NB4 (cell line): Measurements from ENCODE around the gene CDH4.
A peak's percentile ranks its signal among the peaks of the same experiment; 100 is the strongest.

ENCODE experiments used
- DNase-seq: peaks from one replicate; pipeline ENCODE4 v3.0.0; 2010; ENCODE audit warnings: low read depth
- H3K4me3 ChIP-seq: one replicate; pipeline ENCODE4 v1.5.1; 2011; ENCODE audit warnings: mild to moderate bottlenecking, low read depth, low read length, moderate library complexity
- MYC ChIP-seq: IDR thresholded peaks from 2 replicates; pipeline ENCODE4 v1.6.1; 2011; ENCODE audit warnings: low read depth, low read length
- POLR2A ChIP-seq: IDR thresholded peaks from 2 replicates; pipeline ENCODE4 v1.6.1; 2011; ENCODE audit warnings: mild to moderate bottlenecking; ENCODE audit not compliant: insufficient read length; ENCODE audit errors: extremely low read depth
- TF ChIP-seq, protein P1 (sequence below): IDR thresholded peaks from one replicate; pipeline ENCODE4 v1.5.1; 2012; ENCODE audit warnings: low read depth, low read length
- TF ChIP-seq, protein P2 (sequence below): IDR thresholded peaks from 2 replicates; pipeline ENCODE4 v1.6.1; 2011; ENCODE audit warnings: low read depth, low read length

Gene CDH4

DNA sequence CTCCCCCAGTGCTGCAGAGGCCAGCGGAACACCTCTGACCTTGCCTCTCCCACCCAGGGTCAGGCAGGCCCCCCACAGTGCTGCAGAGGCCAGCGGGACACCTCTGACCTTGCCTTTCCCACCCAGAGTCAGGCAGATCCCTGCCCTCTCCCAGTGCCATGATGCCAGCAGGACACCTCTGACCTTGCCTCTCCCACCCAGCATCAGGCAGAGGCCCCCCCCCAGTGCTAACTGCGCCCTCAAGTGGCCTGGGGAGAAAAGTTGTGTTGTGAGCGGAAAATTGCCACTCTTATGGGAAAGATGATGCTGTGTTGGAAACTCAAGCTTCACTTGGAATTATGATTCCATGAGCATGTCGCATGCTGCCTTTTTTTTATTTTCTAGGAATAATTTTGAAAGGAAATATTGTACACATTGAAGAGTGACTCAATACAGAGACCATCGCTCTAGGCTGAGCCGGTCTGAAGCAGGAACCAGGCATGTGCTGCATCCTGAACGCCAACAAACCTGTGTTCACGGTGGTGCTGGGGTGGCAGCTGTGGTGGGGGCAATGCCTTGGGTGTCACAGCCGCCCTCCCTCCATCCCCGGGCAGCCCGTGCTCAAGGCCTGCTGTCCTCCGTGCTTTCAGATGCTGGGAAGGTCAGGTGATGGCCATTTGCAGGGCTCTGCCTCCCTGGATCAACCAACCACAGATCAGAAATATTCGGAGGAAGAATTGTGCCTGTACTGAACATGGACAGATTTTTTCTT is 98.6 kb downstream of the CDH4 start:
- no peak for DNase-seq
- H3K4me3 ChIP-seq = no peak overlapping the region
- TF ChIP-seq POLR2A = no peak
- TF ChIP-seq, protein P1, sequence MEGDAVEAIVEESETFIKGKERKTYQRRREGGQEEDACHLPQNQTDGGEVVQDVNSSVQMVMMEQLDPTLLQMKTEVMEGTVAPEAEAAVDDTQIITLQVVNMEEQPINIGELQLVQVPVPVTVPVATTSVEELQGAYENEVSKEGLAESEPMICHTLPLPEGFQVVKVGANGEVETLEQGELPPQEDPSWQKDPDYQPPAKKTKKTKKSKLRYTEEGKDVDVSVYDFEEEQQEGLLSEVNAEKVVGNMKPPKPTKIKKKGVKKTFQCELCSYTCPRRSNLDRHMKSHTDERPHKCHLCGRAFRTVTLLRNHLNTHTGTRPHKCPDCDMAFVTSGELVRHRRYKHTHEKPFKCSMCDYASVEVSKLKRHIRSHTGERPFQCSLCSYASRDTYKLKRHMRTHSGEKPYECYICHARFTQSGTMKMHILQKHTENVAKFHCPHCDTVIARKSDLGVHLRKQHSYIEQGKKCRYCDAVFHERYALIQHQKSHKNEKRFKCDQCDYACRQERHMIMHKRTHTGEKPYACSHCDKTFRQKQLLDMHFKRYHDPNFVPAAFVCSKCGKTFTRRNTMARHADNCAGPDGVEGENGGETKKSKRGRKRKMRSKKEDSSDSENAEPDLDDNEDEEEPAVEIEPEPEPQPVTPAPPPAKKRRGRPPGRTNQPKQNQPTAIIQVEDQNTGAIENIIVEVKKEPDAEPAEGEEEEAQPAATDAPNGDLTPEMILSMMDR = no peak
- TF ChIP-seq, protein P2, sequence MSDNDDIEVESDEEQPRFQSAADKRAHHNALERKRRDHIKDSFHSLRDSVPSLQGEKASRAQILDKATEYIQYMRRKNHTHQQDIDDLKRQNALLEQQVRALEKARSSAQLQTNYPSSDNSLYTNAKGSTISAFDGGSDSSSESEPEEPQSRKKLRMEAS = no peak
- no peak for TF ChIP-seq MYC

DNA sequence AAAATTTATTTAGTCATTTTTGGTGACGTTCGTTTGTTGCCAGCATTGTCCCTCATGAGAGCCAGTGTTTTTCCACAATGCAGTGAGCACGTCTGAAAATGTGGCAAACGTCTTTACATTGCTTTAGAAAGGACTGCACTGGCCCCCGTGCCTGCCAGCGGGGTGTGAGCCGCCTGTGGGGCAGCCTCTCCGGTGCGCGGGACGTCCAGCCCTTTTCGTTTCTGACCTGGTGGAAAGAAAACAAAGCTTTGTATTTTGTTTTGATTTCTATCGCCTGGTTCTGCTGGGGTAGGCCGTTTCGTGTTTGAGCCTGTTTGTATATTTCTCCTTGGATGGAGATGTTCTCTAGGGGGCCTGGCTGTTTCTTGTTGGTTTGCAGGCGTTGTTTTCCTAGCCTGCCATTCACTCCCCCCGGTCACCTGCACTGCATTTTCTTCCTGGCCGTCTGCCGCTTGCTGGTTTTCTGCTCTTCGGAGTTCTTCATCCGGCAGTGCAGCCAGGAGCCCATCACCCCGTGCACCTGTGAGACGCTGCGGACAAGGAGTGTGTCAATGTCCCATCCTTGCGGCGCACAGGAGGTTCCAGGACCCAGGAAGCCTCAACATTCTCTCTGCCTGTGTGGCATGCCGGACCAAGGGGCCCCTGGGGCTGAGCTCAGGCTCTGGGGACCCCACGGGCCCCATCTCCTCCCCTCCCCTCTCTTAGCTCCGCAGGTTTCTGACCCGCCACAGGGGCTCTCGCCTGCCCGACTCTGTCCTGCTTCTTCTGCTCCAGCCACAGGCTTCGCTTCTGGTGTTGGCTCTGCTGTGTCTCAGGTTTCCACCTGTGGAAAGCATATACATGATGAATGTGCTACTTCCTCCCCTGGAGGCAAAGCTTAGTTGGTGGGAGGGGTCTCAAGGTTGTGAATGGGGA is 100.5 kb downstream of the CDH4 start:
- H3K4me3 ChIP-seq = no peak overlapping the region
- DNase-seq = no peak
- TF ChIP-seq MYC (no peak), POLR2A (no peak)
- TF ChIP-seq, protein P1 = no peak
- TF ChIP-seq, protein P2 = no peak

DNA sequence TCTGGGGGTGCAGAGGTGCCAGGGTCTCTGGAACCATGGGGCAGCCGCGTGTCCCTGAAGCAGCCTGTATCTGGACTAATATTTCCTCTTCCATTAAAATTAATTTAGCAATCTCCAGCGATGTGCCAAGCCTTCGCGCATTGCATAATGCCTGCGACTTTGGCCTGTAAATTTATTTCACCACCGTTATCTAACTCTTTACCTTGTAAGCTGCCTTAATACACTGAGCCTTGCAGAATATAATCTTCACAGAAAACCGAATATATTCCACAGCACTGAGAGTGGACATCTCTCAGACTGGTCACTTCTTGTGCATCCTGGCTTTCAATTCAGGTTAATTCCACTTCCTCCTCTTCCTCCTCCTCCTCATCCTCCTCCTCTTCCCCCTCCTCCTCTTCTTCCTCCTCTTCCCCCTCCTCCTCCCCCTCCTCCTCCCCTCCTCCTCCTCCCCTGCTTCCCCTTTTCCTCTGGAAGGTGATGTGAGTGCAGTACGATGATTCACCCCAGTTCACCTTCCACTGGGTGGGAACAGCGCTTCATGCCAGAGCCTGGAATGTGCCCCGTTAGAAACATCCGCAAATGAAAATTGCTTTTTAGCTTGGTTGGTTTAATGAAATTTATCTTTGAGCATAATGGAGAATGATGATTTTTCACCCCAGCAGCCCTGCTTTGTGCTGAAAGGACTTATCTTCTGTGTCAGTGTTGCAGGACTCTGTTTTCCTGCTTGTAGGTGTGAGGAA is 101.4 kb downstream of the CDH4 start:
- no peak overlapping the region for H3K4me3 ChIP-seq
- TF ChIP-seq, protein P1 = no peak
- TF ChIP-seq MYC = no peak
- no peak for TF ChIP-seq POLR2A
- TF ChIP-seq, protein P2 = no peak
- DNase-seq = peak; percentile 25

DNA sequence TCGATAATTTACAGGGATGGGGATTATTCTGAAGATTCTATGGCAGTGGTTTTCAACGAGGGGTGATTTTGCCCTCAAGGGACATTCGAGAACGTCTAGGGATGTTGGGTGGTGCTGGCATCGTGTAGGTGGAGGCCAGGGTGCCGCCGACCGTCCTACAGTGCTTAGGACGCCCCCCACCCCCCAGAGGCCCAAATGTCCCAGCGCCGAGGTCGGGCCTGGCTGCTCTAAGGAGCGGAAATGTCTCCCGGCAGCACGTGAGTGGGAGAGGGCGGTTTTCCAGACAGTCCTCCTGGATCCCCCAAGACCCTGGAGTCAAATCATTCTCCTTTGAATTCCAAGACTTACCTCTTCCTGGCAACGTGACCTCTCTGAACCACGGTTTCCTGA is 101.9 kb downstream of the CDH4 start:
- TF ChIP-seq POLR2A (no peak), MYC (no peak)
- TF ChIP-seq, protein P1 = no peak
- TF ChIP-seq, protein P2 = no peak
- no peak for DNase-seq
- no peak overlapping the region for H3K4me3 ChIP-seq

DNA sequence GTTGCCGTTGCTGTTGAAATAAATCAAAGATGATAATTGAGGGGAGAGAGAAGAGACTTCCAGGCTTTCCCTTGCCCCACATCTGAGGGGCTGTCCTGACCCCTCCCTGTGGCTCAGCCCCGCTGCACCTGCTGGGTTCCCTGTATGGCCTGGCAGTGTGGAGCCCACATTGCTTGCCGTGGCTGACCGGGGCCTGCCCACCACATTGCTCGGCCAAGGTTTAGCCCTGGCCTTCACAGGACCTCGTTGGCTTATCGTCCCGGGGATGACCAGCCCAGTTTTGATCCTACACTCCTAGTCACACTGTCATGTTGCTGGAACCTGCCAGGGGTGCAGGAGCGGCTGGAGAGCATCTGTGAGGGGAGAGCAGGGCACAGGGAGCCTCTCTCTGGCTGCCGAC is 102.4 kb downstream of the CDH4 start:
- no peak for DNase-seq
- no peak overlapping the region for H3K4me3 ChIP-seq
- TF ChIP-seq, protein P1 = no peak
- TF ChIP-seq POLR2A (no peak), MYC (no peak)
- TF ChIP-seq, protein P2 = no peak
